HepG2 (cell line): ENCODE data around the gene PPP1R12C. TPM values are rescaled to one million over a fixed set of nuclear protein-coding genes. Genes with fewer than 3 reads are reported as not detected.

Experiments used
- ARHGAP35 ChIP-seq: sonication (generic); formaldehyde crosslinking; IDR thresholded peaks from 2 replicates; pipeline ENCODE4 v1.9.0; 2022; ENCODE audit warnings: mild to moderate bottlenecking, inconsistent platforms, moderate library complexity, missing genetic modification reagents, borderline replicate concordance
- ARID4A ChIP-seq: sonication (generic); formaldehyde crosslinking; IDR thresholded peaks from 2 replicates; pipeline ENCODE4 v1.5.0; 2020; ENCODE audit warnings: mild to moderate bottlenecking, missing genetic modification reagents, borderline replicate concordance
- CCAR2 ChIP-seq: fragments of 200-400 bp; formaldehyde crosslinking; optimal IDR thresholded peaks from 2 replicates; pipeline ENCODE3; 2018; ENCODE audit warnings: low read depth, mild to moderate bottlenecking, low read length, moderate library complexity
- FOXK1 ChIP-seq: sonication (generic); formaldehyde crosslinking; IDR thresholded peaks from 2 replicates; pipeline ENCODE4 v1.4.0; 2020; ENCODE audit warnings: low read depth, missing genetic modification reagents, borderline replicate concordance
- HIVEP1 ChIP-seq: sonication (generic); formaldehyde crosslinking; IDR thresholded peaks from 2 replicates; pipeline ENCODE4 v1.4.0; 2020; ENCODE audit warnings: mild to moderate bottlenecking, missing genetic modification reagents
- HMG20A ChIP-seq: IDR thresholded peaks from 2 replicates; pipeline ENCODE4 v1.6.1; 2016; ENCODE audit warnings: borderline replicate concordance
- KAT7 ChIP-seq: IDR thresholded peaks from 2 replicates; pipeline ENCODE4 v1.6.1; 2018; ENCODE audit warnings: borderline replicate concordance, missing compliant biosample characterization
- KDM5B ChIP-seq: sonication (generic); formaldehyde crosslinking; IDR thresholded peaks from 2 replicates; pipeline ENCODE4 v1.4.0; 2020; ENCODE audit warnings: missing genetic modification reagents, mild to moderate bottlenecking, borderline replicate concordance
- KLF11 ChIP-seq: IDR thresholded peaks from 2 replicates; pipeline ENCODE4 v1.6.1; 2016; ENCODE audit warnings: missing compliant biosample characterization
- MEIS2 ChIP-seq: sonication (generic); formaldehyde crosslinking; IDR thresholded peaks from 2 replicates; pipeline ENCODE4 v1.9.0; 2021; ENCODE audit warnings: mild to moderate bottlenecking, missing genetic modification reagents
- MZF1 ChIP-seq: sonication (generic); formaldehyde crosslinking; IDR thresholded peaks from 2 replicates; pipeline ENCODE4 v1.8.1; 2023; ENCODE audit warnings: mild to moderate bottlenecking, missing genetic modification reagents, borderline replicate concordance
- NRL ChIP-seq: sonication (generic); formaldehyde crosslinking; IDR thresholded peaks from 2 replicates; pipeline ENCODE4 v1.5.0; 2020; ENCODE audit warnings: missing genetic modification reagents, mild to moderate bottlenecking, moderate library complexity, borderline replicate concordance
- RCOR2 ChIP-seq: IDR thresholded peaks from 2 replicates; pipeline ENCODE4 v1.6.1; 2016; ENCODE audit warnings: missing biosample characterization, missing genetic modification reagents
- TBP ChIP-seq: sonication (generic); formaldehyde crosslinking; IDR thresholded peaks from 2 replicates; pipeline ENCODE4 v1.5.0; 2020; ENCODE audit warnings: missing genetic modification reagents
- THAP11 ChIP-seq: IDR thresholded peaks from 2 replicates; pipeline ENCODE4 v1.6.1; 2016; ENCODE audit warnings: missing biosample characterization, missing genetic modification reagents
- UBTF ChIP-seq: sonication (generic); formaldehyde crosslinking; IDR thresholded peaks from 2 replicates; pipeline ENCODE4 v1.4.0; 2020; ENCODE audit warnings: mild to moderate bottlenecking, missing genetic modification reagents
- ZBTB7B ChIP-seq: sonication (generic); formaldehyde crosslinking; IDR thresholded peaks from 2 replicates; pipeline ENCODE4 v1.4.0; 2020; ENCODE audit warnings: missing genetic modification reagents
- ZFP1 ChIP-seq: IDR thresholded peaks from 2 replicates; pipeline ENCODE4 v1.6.1; 2016
- ZNF296 ChIP-seq: sonication (generic); formaldehyde crosslinking; conservative IDR thresholded peaks from 2 replicates; pipeline ENCODE4 v1.5.0; 2020; ENCODE audit warnings: mild to moderate bottlenecking, missing genetic modification reagents
- ZNF574 ChIP-seq: sonication (generic); formaldehyde crosslinking; IDR thresholded peaks from 2 replicates; pipeline ENCODE4 v1.4.0; 2020; ENCODE audit warnings: missing genetic modification reagents
- ZSCAN20 ChIP-seq: sonication (generic); formaldehyde crosslinking; IDR thresholded peaks from 2 replicates; pipeline ENCODE4 v1.4.0; 2020; ENCODE audit warnings: missing genetic modification reagents, mild to moderate bottlenecking, borderline replicate concordance
- polyA plus RNA-seq, 8 experiments: library from polyadenylated mRNA; depleted of rRNA in 3 of 8; stranded (reverse) in 7 of 8; unstranded in 1 of 8; fragments of >200 nt; fragmentation: Illumina TruSeq in 4 of 8; extraction: Trizol in 4 of 8; gene quantifications; 2 replicates each; pipeline versions ENCODE4 v1.2.1 to v1.2.3, GENCODE V29; 2011 to 2016; ENCODE audit warnings: low read depth in 4 of 8, missing spikeins in 1 of 8, mixed read lengths in 1 of 8; ENCODE audit not compliant: insufficient read depth in 1 of 8
- total RNA-seq, 5 experiments: library from RNA; depleted of rRNA; stranded (reverse); fragments of >200 nt; fragmentation: Illumina TruSeq; extraction: Trizol; gene quantifications; 2 replicates each; pipeline ENCODE4 v1.2.3, GENCODE V29; 2016; ENCODE audit warnings: low read depth in 1 of 5

Gene PPP1R12C
- total and polyA plus RNA-seq, 2 of the 13 experiments (the other 11 are each of a cell fraction or from before 2014, with no cell fraction given), result 29.7 to 30.3 TPM

- TF ChIP-seq KDM5B (CRISPR knock-in tag) (no peak), KAT7 (CRISPR knock-in tag) (0 out of 2 replicates have a peak, but pooled peaks have one; percentile 1), ZFP1 (CRISPR knock-in tag) (no peak), KLF11 (CRISPR knock-in tag) (no peak), NRL (CRISPR knock-in tag) (0 out of 2 replicates have a peak, but pooled peaks have one; percentile 10), THAP11 (peak; percentile 14; the same call in 1 of the 2 replicates), MZF1 (no peak), ZNF574 (no peak), ARHGAP35 (CRISPR knock-in tag) (no peak), RCOR2 (no peak), HMG20A (no peak), TBP (CRISPR knock-in tag) (no peak), ZNF296 (CRISPR knock-in tag) (0 out of 2 replicates have a peak, but pooled peaks have one; percentile 9), CCAR2 (no peak), HIVEP1 (CRISPR knock-in tag) (no peak), ARID4A (CRISPR knock-in tag) (peak; percentile 5; the same call in 1 of the 2 replicates), FOXK1 (no peak), UBTF (peak; percentile 33; the same call in 1 of the 2 replicates), MEIS2 (CRISPR knock-in tag) (no peak), ZSCAN20 (CRISPR knock-in tag) (no peak), ZBTB7B (CRISPR knock-in tag) (0 out of 2 replicates have a peak, but pooled peaks have one; percentile 32)
These were observed at the start of gene PPP1R12C (continued) for GRCh38 chr19:55116859-55117662.
